PC-3 (cell line): ENCODE results near the gene CAMSAP1.

Source experiments
- CTCF ChIP-seq: fragments of 300-600 bp; sonication (generic); conservative IDR thresholded peaks from 2 replicates; pipeline ENCODE4 v1.5.1; 2017; ENCODE audit warnings: antibody characterized with exemption, low read depth, mild to moderate bottlenecking, low read length
- EZH2 ChIP-seq: fragments of 300-600 bp; sonication (generic); IDR thresholded peaks from one replicate; pipeline ENCODE4 v1.6.1; 2017; ENCODE audit warnings: antibody characterized with exemption, mild to moderate bottlenecking, low read length; ENCODE audit not compliant: unreplicated experiment
- EZH2phosphoT487 ChIP-seq: fragments of 300-600 bp; sonication (generic); IDR thresholded peaks from 2 replicates; pipeline ENCODE4 v1.6.1; 2018; ENCODE audit warnings: mild to moderate bottlenecking, antibody characterized with exemption, low read length, borderline replicate concordance

DNA sequence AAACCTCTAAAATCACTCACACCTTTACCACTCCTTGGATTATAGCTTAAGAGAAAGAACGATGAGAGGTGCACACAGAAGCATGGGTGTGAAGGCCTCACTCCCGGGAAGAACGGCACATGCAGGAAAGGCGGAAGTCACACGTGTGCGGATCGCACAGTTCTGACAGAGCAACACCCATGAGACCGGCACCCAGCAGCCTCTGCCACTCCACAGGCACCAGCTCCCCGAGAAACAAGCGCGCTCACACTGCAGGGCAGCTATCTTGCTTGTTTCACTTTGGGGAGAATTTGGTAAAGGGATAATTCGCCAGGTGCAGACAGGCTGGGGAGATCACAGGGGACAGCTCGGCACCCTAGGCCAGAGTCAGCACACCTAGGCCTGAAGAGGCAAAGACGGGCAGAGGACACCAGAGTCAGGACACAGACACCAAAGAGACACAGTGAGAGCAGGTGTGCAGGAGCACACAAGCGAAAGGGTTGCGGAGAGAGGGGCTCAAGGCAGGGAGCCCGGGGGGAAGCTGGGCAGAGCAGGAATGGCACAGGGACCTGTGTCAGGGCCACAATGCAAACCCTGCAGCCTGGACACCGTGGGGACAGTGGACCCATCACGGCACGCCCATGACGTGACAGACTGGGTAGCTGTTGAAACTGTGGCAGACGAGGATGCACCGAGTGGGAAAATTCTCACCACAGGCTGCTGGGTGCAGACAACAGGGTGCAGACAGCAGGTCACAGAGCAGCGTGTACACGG lies 81.7 kb downstream of the CAMSAP1 start:
- TF ChIP-seq CTCF (no peak), EZH2 (no peak), EZH2phosphoT487 (no peak)
